ENCODE data around the gene PLEKHG4.

DNA sequence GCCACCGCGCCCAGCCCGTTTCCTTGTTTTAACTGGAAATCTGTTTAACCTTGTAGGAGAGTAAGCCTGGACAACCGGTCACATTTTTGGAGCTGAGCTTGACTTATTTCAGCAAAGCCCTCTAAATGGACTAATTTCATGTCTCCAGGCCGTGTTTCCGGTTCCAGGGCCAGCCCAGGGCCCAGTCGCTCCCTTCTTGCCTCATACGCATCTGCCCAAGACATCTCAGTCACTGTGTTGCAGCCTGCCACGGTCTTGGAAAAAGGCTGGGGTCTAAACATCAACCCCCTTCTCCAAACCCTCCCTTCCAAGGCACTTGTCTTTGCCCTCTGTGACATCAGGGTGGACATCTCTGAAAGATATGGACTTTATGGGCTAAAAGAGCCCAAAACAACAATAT, 18.9 kb downstream of the PLEKHG4 start:
- TF ChIP-seq, protein P1, sequence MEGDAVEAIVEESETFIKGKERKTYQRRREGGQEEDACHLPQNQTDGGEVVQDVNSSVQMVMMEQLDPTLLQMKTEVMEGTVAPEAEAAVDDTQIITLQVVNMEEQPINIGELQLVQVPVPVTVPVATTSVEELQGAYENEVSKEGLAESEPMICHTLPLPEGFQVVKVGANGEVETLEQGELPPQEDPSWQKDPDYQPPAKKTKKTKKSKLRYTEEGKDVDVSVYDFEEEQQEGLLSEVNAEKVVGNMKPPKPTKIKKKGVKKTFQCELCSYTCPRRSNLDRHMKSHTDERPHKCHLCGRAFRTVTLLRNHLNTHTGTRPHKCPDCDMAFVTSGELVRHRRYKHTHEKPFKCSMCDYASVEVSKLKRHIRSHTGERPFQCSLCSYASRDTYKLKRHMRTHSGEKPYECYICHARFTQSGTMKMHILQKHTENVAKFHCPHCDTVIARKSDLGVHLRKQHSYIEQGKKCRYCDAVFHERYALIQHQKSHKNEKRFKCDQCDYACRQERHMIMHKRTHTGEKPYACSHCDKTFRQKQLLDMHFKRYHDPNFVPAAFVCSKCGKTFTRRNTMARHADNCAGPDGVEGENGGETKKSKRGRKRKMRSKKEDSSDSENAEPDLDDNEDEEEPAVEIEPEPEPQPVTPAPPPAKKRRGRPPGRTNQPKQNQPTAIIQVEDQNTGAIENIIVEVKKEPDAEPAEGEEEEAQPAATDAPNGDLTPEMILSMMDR (IDR thresholded peaks at IDR 0.05) = no peak
- no peak for TF ChIP-seq POLR2AphosphoS5 (IDR thresholded peaks at IDR 0.05)

Measured in sigmoid colon (tissue), 4 donors.